GM12874 (cell line): Measurements from ENCODE around the gene IQCE.

Experiments used
- CTCF ChIP-seq: IDR thresholded peaks from 2 replicates; pipeline ENCODE4 v1.5.1; 2011; ENCODE audit warnings: low read depth, mild to moderate bottlenecking, control low read depth, low read length, moderate library complexity; ENCODE audit not compliant: insufficient read depth

IQCE gene

GRCh38 chr7:2558629-2559282 is at the start of gene IQCE:
IQCE (plus strand) TSS chr7:2558979; CDS start chr7:2559182, 203 bp downstream.
- no peak for TF ChIP-seq CTCF

- TF ChIP-seq CTCF = no peak
These were observed 49.4 kb upstream of the IQCE start for GRCh38 chr7:2509298-2509906.

GRCh38 chr7:2510130-2510776 is 48.5 kb upstream of the IQCE start:
- no peak for TF ChIP-seq CTCF

GRCh38 chr7:2510909-2511768 is 47.6 kb upstream of the IQCE start:
- no peak for TF ChIP-seq CTCF

- no peak for TF ChIP-seq CTCF
These were observed 47.0 kb upstream of the IQCE start for GRCh38 chr7:2511769-2512168.

GRCh38 chr7:2512179-2512661 is 46.6 kb upstream of the IQCE start:
- no peak for TF ChIP-seq CTCF

- TF ChIP-seq CTCF = no peak
These were observed 46.1 kb upstream of the IQCE start for GRCh38 chr7:2512713-2513112.
